ENCODE measurements around the gene PEX14. TPM values are rescaled to one million over a fixed set of nuclear protein-coding genes. Genes with fewer than 3 reads are reported as not detected.

Gene PEX14
- total and polyA plus RNA-seq, 2 experiments from 2014 or later: 17.6 to 19.6 TPM

GRCh38 chr1:10588640-10589039 lies 113.9 kb downstream of the PEX14 start:
- peaks cover under 1% of the 10 kb centered on the region for H3K27me3 Mint-ChIP-seq (ENCODE audit: insufficient read depth, low read depth, poor library complexity)
- peaks cover 37% of the 10 kb centered on the region for H3K4me1 Mint-ChIP-seq
- no peaks in the 10 kb centered on the region for H3K79me2 ChIP-seq (replicated peaks; ENCODE audit: insufficient read depth)
- H3K27me3 ChIP-seq (ENCODE audit: insufficient read depth): no peaks in the 10 kb centered on the region
- no peak overlapping the region for H3K4me3 Mint-ChIP-seq
- no peak for DNase-seq (ENCODE audit: low spot score)
- H3K4me3 ChIP-seq: no peak overlapping the region
- H3F3A ChIP-seq (replicated peaks; ENCODE audit: low read depth): no peaks in the 10 kb centered on the region
- H2AFZ ChIP-seq: no peak overlapping the region
- no peaks in the 10 kb centered on the region for H3K9me2 ChIP-seq (ENCODE audit: insufficient read depth)
- no peaks in the 10 kb centered on the region for H3K36me3 Mint-ChIP-seq (ENCODE audit: low read depth)
- no peak overlapping the region for H3K27ac Mint-ChIP-seq
- H3K36me3 ChIP-seq (ENCODE audit: insufficient read depth): no peaks in the 10 kb centered on the region
- H4K20me1 ChIP-seq (replicated peaks; ENCODE audit: insufficient read depth): peaks cover 3% of the 10 kb centered on the region; the same call in 1 of the 2 replicates
- H3K9me3 Mint-ChIP-seq: no peaks in the 10 kb centered on the region
- peaks cover 38% of the 10 kb centered on the region for H3K4me1 ChIP-seq (ENCODE audit: insufficient read depth)
- no peak for TF ChIP-seq CTCF (conservative IDR thresholded peaks at IDR 0.05; ENCODE audit: low read depth in 2 of 2)
- TF ChIP-seq ZNF462 (CRISPR knock-in tag; IDR thresholded peaks at IDR 0.05): no peak
- no peak for TF ChIP-seq STAT1 (IDR thresholded peaks at IDR 0.05; ENCODE audit: unreplicated experiment)
- no peak for TF ChIP-seq ETS1 (IDR thresholded peaks at IDR 0.05)
- no peak for TF ChIP-seq JUNB (IDR thresholded peaks at IDR 0.05; ENCODE audit: unreplicated experiment)
- no peak overlapping the region for H3K4me2 ChIP-seq
- ATAC-seq: no peak
- H3K27ac ChIP-seq (ENCODE audit: low read depth): no peak overlapping the region

Measured in GM23338 (cell line).